Measurements from ENCODE around the gene HSFX1.

HSFX1 gene

GRCh38 chrX:149807747-149808458 lies 34.0 kb downstream of the HSFX1 start:
- DNase-seq: no peak

DNA sequence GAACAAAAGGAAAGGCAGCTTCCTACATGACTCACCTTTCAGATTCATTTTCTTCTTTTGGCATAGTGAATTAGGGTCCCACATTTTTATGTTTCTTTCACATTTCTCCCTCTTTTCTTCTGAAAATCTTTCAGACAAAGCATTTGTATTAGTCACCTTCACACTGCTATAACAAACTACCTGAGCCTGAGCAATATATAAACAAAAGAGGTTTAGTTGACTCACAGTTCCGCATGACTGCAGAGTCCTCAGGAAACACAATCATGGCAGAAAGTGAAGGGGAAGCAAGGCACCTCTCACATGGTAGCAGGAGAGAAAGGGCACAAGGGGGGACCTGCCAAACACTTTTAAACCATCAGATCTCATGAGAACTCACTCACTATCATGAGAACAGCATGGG lies 44.8 kb downstream of the HSFX1 start:
- no peak for DNase-seq

DNA sequence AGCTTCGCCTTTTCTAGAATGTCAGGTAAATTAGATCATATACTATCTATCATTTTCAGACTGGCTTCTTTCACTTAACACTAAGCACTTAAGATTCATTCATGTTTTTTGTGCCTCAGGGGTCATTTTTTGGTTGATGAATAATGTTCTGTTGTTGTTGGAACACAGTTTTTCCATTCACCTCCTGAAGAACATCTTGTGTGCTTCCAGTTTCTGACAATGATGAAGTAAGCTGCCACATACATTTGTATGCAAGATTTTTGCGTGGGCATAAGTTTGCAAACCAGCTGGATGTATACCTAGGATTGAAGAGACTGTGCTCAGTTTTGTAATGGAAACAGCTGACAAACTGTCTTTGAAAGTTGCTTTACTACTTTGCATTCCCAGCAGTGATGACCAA lies 45.5 kb downstream of the HSFX1 start:
- no peak for DNase-seq

GRCh38 chrX:149825424-149825823 lies 51.6 kb downstream of the HSFX1 start:
- peak; percentile 52 for DNase-seq

Data from stimulated activated CD4-positive, alpha-beta T cell treated with anti-CD3 and anti-CD28 coated beads, Interleukin-4, amount 100 ng/mL, for 24 hours (primary cell).